H9 (cell line): ENCODE data around the gene AKT3. TPM values are rescaled to one million over a fixed set of nuclear protein-coding genes. Genes with fewer than 3 reads are reported as not detected.
A peak's percentile ranks its signal among the peaks of the same experiment; 100 is the strongest.

Experiments
- DNase-seq: peaks from one replicate; pipeline ENCODE4 v3.0.0-alpha.2; 2017
- H2AFZ ChIP-seq: one replicate; pipeline ENCODE4 v1.6.1; 2013; ENCODE audit warnings: mild to moderate bottlenecking, low read length, control low read depth, moderate library complexity
- H2AK5ac ChIP-seq: 2 replicates; pipeline ENCODE4 v1.6.1; 2013; ENCODE audit warnings: low read length, control low read depth, mixed read lengths; ENCODE audit not compliant: insufficient read length
- H2BK120ac ChIP-seq: one replicate; pipeline ENCODE4 v1.6.1; 2013; ENCODE audit warnings: low read depth, mild to moderate bottlenecking, low read length, control low read depth, inconsistent platforms; ENCODE audit not compliant: poor library complexity, severe bottlenecking
- H2BK12ac ChIP-seq: 2 replicates; pipeline ENCODE4 v1.6.1; 2013; ENCODE audit warnings: low read length, control low read depth, mixed read lengths, low read depth; ENCODE audit not compliant: insufficient read length
- H2BK15ac ChIP-seq: 2 replicates; pipeline ENCODE4 v1.6.1; 2013; ENCODE audit warnings: low read depth, low read length, control low read depth
- H2BK20ac ChIP-seq: one replicate; pipeline ENCODE4 v1.6.1; 2013; ENCODE audit warnings: low read depth, mild to moderate bottlenecking, low read length, control low read depth, inconsistent platforms; ENCODE audit not compliant: poor library complexity, severe bottlenecking
- H2BK5ac ChIP-seq: 2 replicates; pipeline ENCODE4 v1.6.1; 2013; ENCODE audit warnings: low read length, control low read depth, mixed read lengths; ENCODE audit not compliant: insufficient read length
- H3K14ac ChIP-seq: 2 replicates; pipeline ENCODE4 v1.6.1; 2013; ENCODE audit warnings: low read length, control low read depth; ENCODE audit not compliant: insufficient read depth
- H3K18ac ChIP-seq: 2 replicates; pipeline ENCODE4 v1.6.1; 2013; ENCODE audit warnings: low read depth, mild to moderate bottlenecking, mixed read lengths, low read length, control low read depth; ENCODE audit not compliant: insufficient read length
- H3K23ac ChIP-seq: 2 replicates; pipeline ENCODE4 v1.6.1; 2013; ENCODE audit warnings: low read length, control low read depth, mixed read lengths, low read depth; ENCODE audit not compliant: insufficient read length
- H3K23me2 ChIP-seq: 2 replicates; pipeline ENCODE4 v1.6.1; 2013; ENCODE audit warnings: low read depth, mild to moderate bottlenecking, mixed read lengths, low read length, control low read depth; ENCODE audit not compliant: insufficient read length, poor library complexity, severe bottlenecking
- H3K27ac ChIP-seq: 2 replicates; pipeline ENCODE4 v1.5.1; 2013; ENCODE audit warnings: low read length, control low read depth, mixed read lengths, low read depth; ENCODE audit not compliant: insufficient read length
- H3K27me3 ChIP-seq: 2 replicates; pipeline ENCODE4 v1.6.1; 2013; ENCODE audit warnings: low read length, control low read depth, inconsistent platforms; ENCODE audit not compliant: insufficient read depth
- H3K4ac ChIP-seq: 2 replicates; pipeline ENCODE4 v1.6.1; 2013; ENCODE audit warnings: low read depth, mild to moderate bottlenecking, control low read depth, inconsistent platforms, low read length, moderate library complexity
- H3K4me1 ChIP-seq: 2 replicates; pipeline ENCODE4 v1.6.1; 2013; ENCODE audit warnings: low read length, control low read depth, inconsistent platforms; ENCODE audit not compliant: insufficient read depth
- H3K4me2 ChIP-seq: 2 replicates; pipeline ENCODE4 v1.6.1; 2013; ENCODE audit warnings: low read length, control low read depth, mixed read lengths; ENCODE audit not compliant: insufficient read length, insufficient read depth
- H3K56ac ChIP-seq: 2 replicates; pipeline ENCODE4 v1.6.1; 2013; ENCODE audit warnings: low read depth, mild to moderate bottlenecking, mixed read lengths, low read length, control low read depth; ENCODE audit not compliant: insufficient read length
- H3K79me1 ChIP-seq: 2 replicates; pipeline ENCODE4 v1.6.1; 2013; ENCODE audit warnings: low read depth, mild to moderate bottlenecking, moderate library complexity, low read length, control low read depth, inconsistent platforms; ENCODE audit not compliant: insufficient read depth, poor library complexity, severe bottlenecking
- H3K79me2 ChIP-seq: 2 replicates; pipeline ENCODE4 v1.6.1; 2013; ENCODE audit warnings: low read length, control low read depth, inconsistent platforms; ENCODE audit not compliant: insufficient read depth
- H3K9ac ChIP-seq: 2 replicates; pipeline ENCODE4 v1.6.1; 2013; ENCODE audit warnings: low read length, control low read depth, mixed read lengths; ENCODE audit not compliant: insufficient read length; ENCODE audit errors: extremely low read depth
- H3K9me3 ChIP-seq: one replicate; pipeline ENCODE4 v1.6.1; 2013; ENCODE audit warnings: low read depth, low read length, inconsistent platforms; ENCODE audit not compliant: control insufficient read depth
- H3T11ph ChIP-seq: one replicate; pipeline ENCODE4 v1.6.1; 2013; ENCODE audit warnings: mild to moderate bottlenecking, low read length, control low read depth, inconsistent platforms
- H4K20me1 ChIP-seq: one replicate; pipeline ENCODE4 v1.6.1; 2013; ENCODE audit not compliant: control insufficient read depth, insufficient read length, insufficient read depth
- H4K5ac ChIP-seq: 2 replicates; pipeline ENCODE4 v1.6.1; 2013; ENCODE audit warnings: low read depth, mild to moderate bottlenecking, mixed read lengths, low read length, control low read depth; ENCODE audit not compliant: insufficient read length
- H4K8ac ChIP-seq: replicated peaks from 2 replicates; pipeline ENCODE4 v1.6.1; 2013; ENCODE audit warnings: low read length, control low read depth, mixed read lengths, low read depth; ENCODE audit not compliant: insufficient read length
- H4K91ac ChIP-seq: 2 replicates; pipeline ENCODE4 v1.6.1; 2013; ENCODE audit warnings: low read depth, mild to moderate bottlenecking, moderate library complexity, mixed read lengths, low read length, control low read depth; ENCODE audit not compliant: insufficient read length
- H3K27ac Mint-ChIP-seq, 3 experiments: 2 replicates in 2 of 3; 3 replicates in 1 of 3; pipeline ENCODE4 v1.8.0; 2020 to 2021; ENCODE audit warnings: mixed read lengths in 3 of 3, mild to moderate bottlenecking in 1 of 3, moderate library complexity in 1 of 3
- H3K27me3 Mint-ChIP-seq: 2 replicates; pipeline ENCODE4 v1.8.0; 2021; ENCODE audit warnings: low read depth, mild to moderate bottlenecking, moderate library complexity, mixed read lengths
- H3K36me3 Mint-ChIP-seq, 3 experiments: 2 replicates in 2 of 3; 3 replicates in 1 of 3; pipeline ENCODE4 v1.8.0; 2020 to 2021; ENCODE audit warnings: low read depth in 3 of 3, mixed read lengths in 3 of 3; ENCODE audit not compliant: insufficient read depth in 1 of 3
- H3K4me1 Mint-ChIP-seq, 2 experiments: 2 replicates each; pipeline ENCODE4 v1.8.0; 2020; ENCODE audit warnings: mixed read lengths in 2 of 2
- H3K4me3 Mint-ChIP-seq, 2 experiments: 2 replicates in 1 of 2; 3 replicates in 1 of 2; pipeline ENCODE4 v1.8.0; 2020 to 2021; ENCODE audit warnings: mild to moderate bottlenecking in 2 of 2, mixed read lengths in 2 of 2, moderate library complexity in 1 of 2
- H3K9me3 Mint-ChIP-seq, 2 experiments: 2 replicates in 1 of 2; 3 replicates in 1 of 2; pipeline ENCODE4 v1.8.0; 2020; ENCODE audit warnings: mild to moderate bottlenecking in 2 of 2, mixed read lengths in 2 of 2, moderate library complexity in 1 of 2
- CTCF ChIP-seq: fragments of 200-600 bp; sonication (generic); conservative IDR thresholded peaks from 3 replicates; pipeline ENCODE4 v1.8.0; 2021; ENCODE audit warnings: antibody characterized with exemption, mild to moderate bottlenecking
- WGBS: extraction: QIAGEN DNeasy Blood & Tissue Kit; methylation state at CpG from one replicate; pipeline ENCODE4 v1.1.7; 2013; ENCODE audit warnings: missing lambda C conversion rate, low lambda C conversion rate, mixed read lengths; ENCODE audit not compliant: insufficient read length; ENCODE audit errors: extremely low coverage; 5-methylcytosine and 5-hydroxymethylcytosine counted together
- total RNA-seq: library from RNA; stranded (reverse); gene quantifications from 2 replicates; pipeline ENCODE4 v1.2.1, GENCODE V29; 2021

AKT3 gene
- total RNA-seq, 1 experiment from 2014 or later: 27.8 TPM

DNA sequence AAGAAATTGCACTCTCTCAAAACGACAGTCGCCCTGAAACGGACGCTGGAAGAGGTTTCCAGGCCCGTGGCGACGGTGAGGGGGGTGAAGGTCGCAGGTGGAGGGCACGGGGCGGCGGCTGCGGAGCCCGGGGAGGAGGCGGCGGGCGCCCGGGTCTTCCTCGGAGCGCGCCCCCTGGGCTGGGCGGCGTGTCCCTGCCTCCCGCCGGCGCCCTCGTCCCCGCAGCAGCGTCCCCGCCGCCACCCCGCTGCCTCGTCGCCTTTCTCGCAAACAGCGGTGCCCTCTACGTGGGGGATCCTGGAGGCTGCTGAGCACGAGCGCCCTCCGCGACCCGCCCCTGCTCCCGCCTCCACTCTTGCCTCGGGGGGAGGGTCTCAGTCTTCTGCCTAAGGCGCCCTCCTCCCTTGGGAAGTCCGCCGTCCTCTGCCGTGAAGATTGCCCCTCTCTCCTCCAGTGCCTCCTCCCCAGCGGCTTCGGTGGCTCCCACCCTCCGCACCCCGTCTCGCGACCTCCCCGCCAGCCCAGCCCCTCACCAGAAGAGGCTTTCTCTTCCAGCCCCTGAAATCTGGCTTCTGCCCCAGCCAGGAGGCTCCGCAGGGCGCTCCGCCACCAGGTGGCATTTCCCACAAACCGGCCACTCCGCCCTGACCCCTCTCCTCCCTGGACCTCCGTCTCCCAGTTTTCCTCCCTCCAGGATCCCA lies 366.8 kb downstream of the AKT3 start:
- Histone ChIP-seq H3K9me3 (no peaks in the 10 kb centered on the region), H2BK20ac (no peak overlapping the region), H4K8ac (no peak overlapping the region), H3K4me1 (peaks cover 2% of the 10 kb centered on the region; the same call in 1 of the 2 replicates), H3K4ac (no peak overlapping the region; the same call in 1 of the 2 replicates), H2AK5ac (no peak overlapping the region), H4K5ac (no peak overlapping the region), H4K20me1 (no peaks in the 10 kb centered on the region), H3T11ph (no peak overlapping the region), H2BK120ac (no peak overlapping the region), H3K79me2 (no peaks in the 10 kb centered on the region), H3K27ac (no peak overlapping the region), H2AFZ (no peak overlapping the region), H4K91ac (peak overlapping the region; percentile 60), H3K9ac (no peak overlapping the region), H3K23ac (no peak overlapping the region), H3K14ac (peak overlapping the region; percentile 80), H2BK15ac (no peak overlapping the region; the same call in 1 of the 2 replicates), H3K27me3 (no peaks in the 10 kb centered on the region; the same call in 1 of the 2 replicates), H2BK5ac (no peak overlapping the region), H3K18ac (peak overlapping the region; percentile 51), H3K4me2 (peak overlapping the region; percentile 79), H3K56ac (no peak overlapping the region), H3K23me2 (peaks cover 11% of the 10 kb centered on the region), H2BK12ac (no peak overlapping the region), H3K79me1 (no peaks in the 10 kb centered on the region)
- peak; percentile 53; the same call in 2 of the 3 replicates for TF ChIP-seq CTCF
- peak overlapping the region; percentile 73 to 78 for H3K4me3 Mint-ChIP-seq
- peak overlapping the region in 1 of 3 experiments; percentile 94; a peak in 2 of 7 replicates for H3K27ac Mint-ChIP-seq
- peaks cover 0 to 4% of the 10 kb centered on the region in 2 experiments; a peak in 3 of 5 replicates for H3K9me3 Mint-ChIP-seq
- peaks cover 14% of the 10 kb centered on the region for H3K27me3 Mint-ChIP-seq
- WGBS: no CpG with 5 or more reads among the region's 60 CpGs
- peak; percentile 72 for DNase-seq
- peaks cover 3 to 5% (median 3%) of the 10 kb centered on the region in 3 experiments; a peak in 4 of 7 replicates for H3K36me3 Mint-ChIP-seq
- peaks cover 32% of the 10 kb centered on the region in 2 experiments for H3K4me1 Mint-ChIP-seq
